Activated CD4-positive, alpha-beta T cell treated with anti-CD3 and anti-CD28 coated beads, Interleukin-2, Interleukin-6, amounts not matched to agents 100 ng/mL and 50 ng/mL, durations not matched to agents 16 hours and 8 hours (primary cell): ENCODE measurements around the gene TAF6.
"Not testable (repeated sequence)": the region's sequence is repeated elsewhere in the genome, so short reads cannot be mapped to it uniquely, and the experiment has no call there.

ENCODE experiments used
- DNase-seq: peaks from one replicate; pipeline ENCODE4 v3.0.0-alpha.2; 2020

Gene TAF6

GRCh38 chr7:100152404-100152803 is 33.2 kb upstream of the TAF6 start:
- DNase-seq, result no peak

- DNase-seq, result peak; percentile 100
Observed at GRCh38 chr7:100148559-100149328, 29.6 kb upstream of the TAF6 start, which contains the start of gene LAMTOR4. Gene LAMTOR4 (plus strand): TSS chr7:100148918. CDS start chr7:100148973, 55 bp downstream.

GRCh38 chr7:100148225-100148558 is 29.0 kb upstream of the TAF6 start:
- no peak for DNase-seq

- no peak for DNase-seq
Observed at GRCh38 chr7:100147278-100147677, 28.1 kb upstream of the TAF6 start.

- not testable (repeated sequence) for DNase-seq
Observed at GRCh38 chr7:100146350-100146749, 27.2 kb upstream of the TAF6 start.

GRCh38 chr7:100142461-100142860 is 23.3 kb upstream of the TAF6 start:
- no peak for DNase-seq

GRCh38 chr7:100141555-100141949 is 22.4 kb upstream of the TAF6 start:
- no peak for DNase-seq

GRCh38 chr7:100137851-100138760 is 18.9 kb upstream of the TAF6 start:
- DNase-seq, result no peak

- peak; percentile 78 for DNase-seq
Observed at GRCh38 chr7:100132697-100133151, 13.6 kb upstream of the TAF6 start.

GRCh38 chr7:100132126-100132525 is 13.0 kb upstream of the TAF6 start:
- no peak for DNase-seq

- peak; percentile 87 for DNase-seq
Observed at GRCh38 chr7:100130608-100131453, 11.7 kb upstream of the TAF6 start.

GRCh38 chr7:100130220-100130607 is 11.1 kb upstream of the TAF6 start:
- not testable (repeated sequence) for DNase-seq

GRCh38 chr7:100128637-100128963 is 9.4 kb upstream of the TAF6 start:
- no peak for DNase-seq

- peak; percentile 33 for DNase-seq
Observed at GRCh38 chr7:100127866-100128636, 8.9 kb upstream of the TAF6 start.

- peak; percentile 94 for DNase-seq
Observed at GRCh38 chr7:100126931-100127865, 8.0 kb upstream of the TAF6 start, which contains the start of gene MBLAC1. Gene MBLAC1 (plus strand): TSS chr7:100126967. CDS start chr7:100127396, 429 bp downstream.

- peak; percentile 26 for DNase-seq
Observed at GRCh38 chr7:100126239-100126930, 7.2 kb upstream of the TAF6 start.

GRCh38 chr7:100124301-100125230 is 5.4 kb upstream of the TAF6 start:
- DNase-seq, result no peak

- DNase-seq, result no peak
Observed at GRCh38 chr7:100122568-100122967, 3.4 kb upstream of the TAF6 start.

GRCh38 chr7:100122067-100122466 is 2.9 kb upstream of the TAF6 start:
- DNase-seq, result no peak
